HG02840 (cell line): Measurements from ENCODE around the gene NEK11.

ENCODE experiments used
- ATAC-seq: cut with Tn5 transposase; IDR thresholded peaks from one replicate; pipeline ENCODE4 v1.9.1; 2021; ENCODE audit warnings: mild to moderate bottlenecking, moderate library complexity, moderate number of reproducible peaks; ENCODE audit not compliant: unreplicated experiment, low FRiP score

Gene NEK11

GRCh38 chr3:131387796-131388489, 361.3 kb downstream of the NEK11 start:
- ATAC-seq, result no peak

- no peak for ATAC-seq
Measured at GRCh38 chr3:131388490-131388799, 361.8 kb downstream of the NEK11 start.

GRCh38 chr3:131390331-131390730, 363.7 kb downstream of the NEK11 start:
- no peak for ATAC-seq

DNA sequence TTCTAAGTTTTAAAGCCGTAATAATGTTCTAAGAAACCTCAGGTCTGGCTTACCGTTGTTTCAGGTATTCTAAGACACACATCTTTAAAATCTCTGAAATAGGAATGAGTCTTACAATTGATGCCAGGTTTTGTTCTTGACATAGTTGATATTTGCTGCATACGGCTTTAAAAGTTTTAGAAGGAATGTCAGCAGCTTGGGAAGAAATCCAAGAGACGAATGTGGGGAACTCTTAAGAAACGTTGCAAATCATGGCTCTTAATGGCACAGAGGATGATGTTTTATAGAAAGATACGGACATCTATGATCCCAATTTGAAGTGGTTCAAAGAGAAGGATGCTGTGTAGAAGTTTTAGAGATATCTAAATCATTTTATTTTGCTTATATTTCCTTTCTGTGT, 366.4 kb downstream of the NEK11 start:
- ATAC-seq, result no peak

DNA sequence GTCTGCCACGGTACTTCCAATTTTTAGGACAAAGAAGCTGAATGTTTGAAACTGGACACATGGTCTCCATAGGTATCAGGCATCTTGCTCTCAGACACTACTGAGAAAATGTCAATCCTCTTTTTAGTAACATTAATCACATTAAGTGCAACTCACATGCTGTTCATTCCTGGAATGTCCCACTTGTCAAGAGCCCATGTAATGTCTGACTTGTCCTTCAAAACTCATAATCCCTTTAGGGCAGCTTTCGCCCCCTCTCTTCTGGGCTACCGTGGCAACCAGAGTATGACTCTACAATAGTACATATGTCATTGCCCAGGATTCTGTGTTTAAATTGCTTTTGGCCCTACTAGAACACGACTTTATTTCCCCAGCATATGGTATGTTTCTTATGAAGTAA, 367.2 kb downstream of the NEK11 start:
- no peak for ATAC-seq

DNA sequence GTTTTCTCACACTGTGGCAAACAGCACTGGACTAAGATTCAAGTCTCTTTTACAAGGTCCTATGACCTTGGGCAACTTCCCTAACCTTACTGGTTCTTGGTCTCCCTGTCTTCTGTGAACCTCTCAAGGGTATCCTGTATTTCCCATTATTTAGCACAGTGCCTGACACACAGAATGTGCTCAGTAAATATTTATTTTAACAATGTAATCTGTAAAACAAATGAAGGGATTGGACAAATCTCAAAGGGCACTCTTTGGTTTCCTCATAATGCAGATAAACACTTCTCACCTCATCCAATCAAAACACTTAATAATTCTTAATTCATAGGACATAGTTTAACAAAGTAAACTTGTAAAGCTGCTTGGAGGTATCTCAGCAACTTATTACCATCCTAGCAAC, 367.7 kb downstream of the NEK11 start:
- no peak for ATAC-seq

GRCh38 chr3:131396170-131396569, 369.5 kb downstream of the NEK11 start:
- no peak for ATAC-seq

DNA sequence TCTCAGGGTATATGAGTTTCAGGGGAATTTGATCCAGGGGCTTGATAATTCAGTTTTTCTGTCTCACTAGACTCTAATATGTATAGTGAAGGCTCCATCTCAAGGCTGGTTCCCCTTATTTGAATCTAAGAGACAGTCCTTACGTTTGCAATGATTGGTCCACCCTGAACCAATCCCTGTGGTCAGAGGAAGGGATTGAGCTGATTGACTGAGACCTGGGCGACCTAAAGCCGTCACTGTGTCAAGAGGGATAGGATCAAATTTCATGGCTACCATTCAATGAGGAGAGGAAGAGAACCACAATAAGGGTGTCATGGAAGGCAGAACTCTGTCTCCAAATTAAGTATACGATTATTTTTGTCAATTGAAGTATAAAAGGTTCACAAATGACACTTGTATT, 371.2 kb downstream of the NEK11 start:
- no peak for ATAC-seq
